ENCODE results near the gene ARHGEF38. TPM values are rescaled to one million over a fixed set of nuclear protein-coding genes. Genes with fewer than 3 reads are reported as not detected.

ARHGEF38 gene
- total RNA-seq, 2 donors from 2014 or later: not detected

DNA sequence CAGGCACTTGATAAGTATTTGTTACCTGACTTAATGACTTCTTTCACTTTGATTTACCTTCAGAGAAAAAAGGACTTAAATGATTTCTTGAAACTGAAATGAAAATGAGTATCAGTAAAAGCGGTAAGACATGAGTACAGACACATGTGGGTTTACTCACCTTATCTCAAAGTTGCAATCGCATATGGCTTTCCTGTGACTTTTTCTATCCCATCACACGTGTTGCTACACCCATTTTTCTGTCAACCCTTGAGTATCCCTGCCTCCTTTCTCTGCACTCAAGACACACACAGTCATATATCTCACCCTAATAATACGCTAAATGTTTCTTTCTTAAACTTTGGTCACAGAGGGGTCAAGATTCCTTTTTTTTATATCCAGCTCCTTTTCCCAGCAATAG, 11.0 kb upstream of the ARHGEF38 start:
- DNase-seq (ENCODE audit: low spot score): no peak
- Histone ChIP-seq H3K4me1 (ENCODE audit: control insufficient read depth in 1 of 2, low read depth in 2 of 2) (no peaks in the 10 kb centered on the region), H3K9me3 (no peaks in the 10 kb centered on the region), H3K27ac (no peak overlapping the region), H3K4me3 (no peak overlapping the region), H3K36me3 (no peaks in the 10 kb centered on the region), H3K27me3 (replicated peaks; ENCODE audit: insufficient read depth) (no peaks in the 10 kb centered on the region)
- no peak for TF ChIP-seq CTCF (IDR thresholded peaks at IDR 0.05)
- ATAC-seq (ENCODE audit: insufficient number of reproducible peaks, low FRiP score, low read depth): no peak

DNA sequence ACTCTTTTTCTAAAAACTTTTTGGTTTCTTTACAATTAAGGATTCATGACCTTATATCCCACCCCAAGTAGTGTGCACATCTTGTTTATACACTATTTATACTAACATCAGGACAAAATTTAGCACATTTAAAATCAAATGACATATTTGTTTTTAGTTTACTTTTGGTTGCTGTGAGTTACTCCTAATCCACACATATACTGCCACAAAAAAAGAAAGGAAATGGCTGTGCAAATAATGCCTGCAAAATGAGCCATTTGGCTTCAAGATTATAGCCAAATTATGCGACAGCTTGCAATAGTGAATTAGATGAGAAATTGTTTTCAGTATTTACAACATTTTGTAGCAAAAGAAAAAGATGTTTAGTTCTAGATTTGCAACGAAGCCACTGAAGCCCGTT, 10.4 kb upstream of the ARHGEF38 start:
- Histone ChIP-seq H3K27ac (no peak overlapping the region), H3K27me3 (replicated peaks; ENCODE audit: insufficient read depth) (no peaks in the 10 kb centered on the region), H3K4me3 (no peak overlapping the region), H3K36me3 (no peaks in the 10 kb centered on the region), H3K9me3 (no peaks in the 10 kb centered on the region), H3K4me1 (ENCODE audit: control insufficient read depth in 1 of 2, low read depth in 2 of 2) (no peaks in the 10 kb centered on the region)
- no peak for TF ChIP-seq CTCF (IDR thresholded peaks at IDR 0.05)
- no peak for ATAC-seq (ENCODE audit: insufficient number of reproducible peaks, low FRiP score, low read depth)
- no peak for DNase-seq (ENCODE audit: low spot score)

DNA sequence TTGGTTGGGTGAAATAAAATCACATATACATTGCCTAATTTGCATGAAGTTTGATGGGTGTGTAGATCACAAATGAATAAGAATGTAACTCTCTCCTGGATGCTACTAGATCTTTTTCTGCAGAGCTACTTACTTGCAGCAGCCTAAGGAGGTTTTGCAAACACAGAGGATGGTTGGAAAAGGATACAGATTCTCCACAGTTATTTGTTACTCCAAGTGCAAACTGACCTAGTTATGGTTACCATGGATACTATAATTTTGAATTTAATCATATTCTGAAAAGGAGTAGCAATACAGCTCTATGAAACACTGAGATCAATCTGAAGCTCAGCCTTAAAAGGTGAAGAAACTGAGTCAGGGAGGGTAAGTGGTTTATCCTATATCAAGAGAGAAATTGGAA, 9.1 kb upstream of the ARHGEF38 start:
- DNase-seq (ENCODE audit: low spot score) (no peak), ATAC-seq (ENCODE audit: insufficient number of reproducible peaks, low FRiP score, low read depth) (no peak)
- Histone ChIP-seq H3K4me3 (no peak overlapping the region), H3K9me3 (no peaks in the 10 kb centered on the region), H3K27ac (no peak overlapping the region), H3K4me1 (ENCODE audit: control insufficient read depth in 1 of 2, low read depth in 2 of 2) (no peaks in the 10 kb centered on the region), H3K36me3 (no peaks in the 10 kb centered on the region), H3K27me3 (replicated peaks; ENCODE audit: insufficient read depth) (no peaks in the 10 kb centered on the region)
- no peak for TF ChIP-seq CTCF (IDR thresholded peaks at IDR 0.05)

DNA sequence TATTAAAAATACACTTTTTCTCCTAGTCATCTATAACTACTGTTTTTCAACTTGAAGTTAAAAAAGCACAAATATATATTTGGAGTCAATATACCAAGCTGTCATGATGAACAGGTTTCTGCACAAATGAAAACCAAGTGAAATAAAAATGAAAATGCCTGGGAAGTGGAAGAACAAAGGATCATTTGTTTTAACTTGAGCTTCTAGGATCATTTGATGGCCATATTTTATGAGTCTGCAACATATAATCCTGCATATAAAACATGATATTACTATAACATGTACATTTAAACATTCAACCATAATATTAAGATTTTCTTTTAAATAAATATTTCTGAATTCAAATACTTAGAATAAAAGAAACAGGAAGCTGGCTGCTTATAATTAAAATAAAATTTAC, 8.5 kb upstream of the ARHGEF38 start:
- DNase-seq (ENCODE audit: low spot score) (no peak), ATAC-seq (ENCODE audit: insufficient number of reproducible peaks, low FRiP score, low read depth) (no peak)
- Histone ChIP-seq H3K4me1 (ENCODE audit: control insufficient read depth in 1 of 2, low read depth in 2 of 2) (no peaks in the 10 kb centered on the region), H3K4me3 (no peak overlapping the region), H3K36me3 (no peaks in the 10 kb centered on the region), H3K27ac (no peak overlapping the region), H3K9me3 (no peaks in the 10 kb centered on the region), H3K27me3 (replicated peaks; ENCODE audit: insufficient read depth) (no peaks in the 10 kb centered on the region)
- TF ChIP-seq CTCF (IDR thresholded peaks at IDR 0.05): no peak

GRCh38 chr4:105544520-105545286, 7.7 kb upstream of the ARHGEF38 start:
- no peaks in the 10 kb centered on the region for H3K4me1 ChIP-seq (ENCODE audit: control insufficient read depth in 1 of 2, low read depth in 2 of 2)
- H3K36me3 ChIP-seq: no peaks in the 10 kb centered on the region
- no peak overlapping the region for H3K4me3 ChIP-seq
- no peak for DNase-seq (ENCODE audit: low spot score)
- TF ChIP-seq CTCF (IDR thresholded peaks at IDR 0.05): no peak
- no peak overlapping the region for H3K27ac ChIP-seq
- no peaks in the 10 kb centered on the region for H3K9me3 ChIP-seq
- ATAC-seq (ENCODE audit: insufficient number of reproducible peaks, low FRiP score, low read depth): no peak
- no peaks in the 10 kb centered on the region for H3K27me3 ChIP-seq (replicated peaks; ENCODE audit: insufficient read depth)
